ENCODE data around the gene RNF44.
A peak's percentile ranks its signal among the peaks of the same experiment; 100 is the strongest.
"Not testable (repeated sequence)": the region's sequence is repeated elsewhere in the genome, so short reads cannot be mapped to it uniquely, and the experiment has no call there.

RNF44 gene

GRCh38 chr5:176550937-176551336 is 13.7 kb upstream of the RNF44 start:
- DNase-seq, result not testable (repeated sequence)

GRCh38 chr5:176550275-176550831 is 13.2 kb upstream of the RNF44 start:
- DNase-seq, result peak; percentile 40 to 58

GRCh38 chr5:176549871-176550270 is 12.7 kb upstream of the RNF44 start:
- no peak for DNase-seq

GRCh38 chr5:176548967-176549444 is 11.8 kb upstream of the RNF44 start, which contains the start of gene CDHR2:
Gene CDHR2, plus strand, starts transcription at chr5:176549342. Its CDS starts 16,011 bp downstream, at chr5:176565353.
- DNase-seq, result no peak

- DNase-seq, result no peak
Measured at GRCh38 chr5:176547802-176548201, 10.6 kb upstream of the RNF44 start.

- DNase-seq, result no peak
Measured at GRCh38 chr5:176545737-176546509, 8.7 kb upstream of the RNF44 start.

- no peak for DNase-seq
Measured at GRCh38 chr5:176545388-176545736, 8.2 kb upstream of the RNF44 start.

GRCh38 chr5:176543428-176544182 is 6.4 kb upstream of the RNF44 start:
- DNase-seq, result peak; percentile 47 to 65

- peak in 1 of 2 experiments; percentile 16 for DNase-seq
Measured at GRCh38 chr5:176542596-176543427, 5.6 kb upstream of the RNF44 start.

GRCh38 chr5:176542135-176542595 is 5.0 kb upstream of the RNF44 start:
- DNase-seq, result peak; percentile 35 to 44

- DNase-seq, result peak; percentile 74 to 86
Measured at GRCh38 chr5:176541338-176542134, 4.3 kb upstream of the RNF44 start.

- no peak for DNase-seq
Measured at GRCh38 chr5:176540956-176541337, 3.7 kb upstream of the RNF44 start.

GRCh38 chr5:176540476-176540899 is 3.3 kb upstream of the RNF44 start:
- DNase-seq, result no peak

- no peak for DNase-seq
Measured at GRCh38 chr5:176538989-176539384, 1.8 kb upstream of the RNF44 start.

- DNase-seq, result no peak
Measured at GRCh38 chr5:176538230-176538988, 1.2 kb upstream of the RNF44 start.

GRCh38 chr5:176537554-176538229 is 490 bp upstream of the RNF44 start:
- peak; percentile 98 to 99 for DNase-seq

GRCh38 chr5:176536132-176536901 is 885 bp downstream of the RNF44 start:
- peak; percentile 74 to 75 for DNase-seq

GRCh38 chr5:176535664-176536131 is 1.5 kb downstream of the RNF44 start:
- no peak for DNase-seq

- DNase-seq, result peak; percentile 64 to 76
Measured at GRCh38 chr5:176535101-176535663, 2.0 kb downstream of the RNF44 start.
